GM12892 (cell line): Measurements from ENCODE around the gene UNC5C.

Experiments used
- POLR2A ChIP-seq: IDR thresholded peaks from 2 replicates; pipeline ENCODE4 v1.6.1; 2011; ENCODE audit warnings: low read depth, low read length, control low read depth
- POLR2AphosphoS5 ChIP-seq: IDR thresholded peaks from 2 replicates; pipeline ENCODE4 v1.6.1; 2011; ENCODE audit warnings: low read depth, low read length, control low read depth
- TAF1 ChIP-seq: IDR thresholded peaks from 2 replicates; pipeline ENCODE4 v1.6.1; 2011; ENCODE audit warnings: low read depth, mild to moderate bottlenecking, control low read depth, low read length, borderline replicate concordance

GRCh38 chr4:95411371-95412088 is 137.2 kb downstream of the UNC5C start:
- no peak for TF ChIP-seq TAF1
- no peak for TF ChIP-seq POLR2A
- TF ChIP-seq POLR2AphosphoS5, result no peak
